A673 (cell line): ENCODE results near the gene SLC26A5. TPM values are rescaled to one million over a fixed set of nuclear protein-coding genes. Genes with fewer than 3 reads are reported as not detected.

Experiments
- BruUV-seq: library from RNA; stranded (reverse); fragments of 400-500 nt; replicated peaks from 2 replicates; lab custom pipeline; 2021; lab: Mats Ljungman, UMichigan
- CTCF ChIA-PET: fragments of 300-600 bp; sonication (Branson Sonifier 250); formaldehyde crosslinking; loops from one replicate; lab custom pipeline; 2022; ENCODE audit warnings: antibody characterized with exemption; lab: Charles Lee
- POLR2A ChIA-PET: fragments of 300-600 bp; sonication (Branson Sonifier 250); formaldehyde crosslinking; loops from one replicate; lab custom pipeline; 2022; ENCODE audit warnings: antibody characterized with exemption; ENCODE audit not compliant: low non-redundant PET; lab: Charles Lee
- DNase-seq: peaks from one replicate; pipeline ENCODE4 v3.0.0-alpha.2; 2015; ENCODE audit warnings: low spot score
- H3K27ac ChIP-seq: fragments of 200-600 bp; sonication (generic); 2 replicates; pipeline ENCODE4 v1.5.1; 2016; ENCODE audit warnings: mixed run types, low read depth, mild to moderate bottlenecking, mixed read lengths, antibody characterized with exemption, low read length; ENCODE audit not compliant: poor library complexity, severe bottlenecking
- H3K27me3 ChIP-seq: fragments of 200-600 bp; sonication (generic); replicated peaks from 2 replicates; pipeline ENCODE4 v1.6.1; 2017; ENCODE audit warnings: mixed run types, low read depth, mild to moderate bottlenecking, mixed read lengths, antibody characterized with exemption, low read length; ENCODE audit not compliant: insufficient read depth, poor library complexity
- H3K36me3 ChIP-seq: fragments of 200-600 bp; sonication (generic); 2 replicates; pipeline ENCODE4 v1.6.1; 2016; ENCODE audit warnings: mixed run types, mild to moderate bottlenecking, mixed read lengths, antibody characterized with exemption, low read length; ENCODE audit not compliant: insufficient read depth, poor library complexity, severe bottlenecking
- H3K4me1 ChIP-seq: fragments of 200-600 bp; sonication (generic); 2 replicates; pipeline ENCODE4 v1.6.1; 2017; ENCODE audit warnings: mixed run types, mild to moderate bottlenecking, mixed read lengths, antibody characterized with exemption, low read length; ENCODE audit not compliant: insufficient read depth, poor library complexity, severe bottlenecking
- H3K4me3 ChIP-seq: fragments of 200-600 bp; sonication (generic); 2 replicates; pipeline ENCODE4 v1.5.1; 2016; ENCODE audit warnings: low read depth, mixed run types, mild to moderate bottlenecking, mixed read lengths, low read length; ENCODE audit not compliant: poor library complexity, severe bottlenecking
- H3K9me3 ChIP-seq: fragments of 200-600 bp; sonication (generic); 2 replicates; pipeline ENCODE4 v1.6.1; 2016; ENCODE audit warnings: mixed run types, low read depth, mild to moderate bottlenecking, mixed read lengths, antibody characterized with exemption, low read length; ENCODE audit not compliant: poor library complexity, severe bottlenecking
- EZH2 ChIP-seq: fragments of 200-600 bp; sonication (generic); IDR thresholded peaks from 2 replicates; pipeline ENCODE4 v1.6.1; 2017; ENCODE audit warnings: borderline replicate concordance, low read depth, mild to moderate bottlenecking, mixed read lengths, antibody characterized with exemption, low read length; ENCODE audit not compliant: poor library complexity, severe bottlenecking
- intact Hi-C: fragments of 100-400 bp; cut with micrococcal nuclease; formaldehyde crosslinking; loops from one replicate; pipeline ENCODE4 v1.10.0; 2022; ENCODE audit not compliant: unreplicated experiment
- total RNA-seq: library from RNA; stranded (reverse); gene quantifications from 2 replicates; pipeline ENCODE4 v1.2.3, GENCODE V29; 2021
- TF ChIP-seq, protein P1 (sequence below): fragments of 300-800, 200-600 bp; sonication (generic); conservative IDR thresholded peaks from 2 replicates; pipeline ENCODE4 v1.5.1; 2017; ENCODE audit warnings: low read depth, mild to moderate bottlenecking, antibody characterized with exemption, low read length, moderate library complexity, mixed read lengths

SLC26A5 gene
- total RNA-seq, 1 experiment from 2014 or later = not detected

DNA sequence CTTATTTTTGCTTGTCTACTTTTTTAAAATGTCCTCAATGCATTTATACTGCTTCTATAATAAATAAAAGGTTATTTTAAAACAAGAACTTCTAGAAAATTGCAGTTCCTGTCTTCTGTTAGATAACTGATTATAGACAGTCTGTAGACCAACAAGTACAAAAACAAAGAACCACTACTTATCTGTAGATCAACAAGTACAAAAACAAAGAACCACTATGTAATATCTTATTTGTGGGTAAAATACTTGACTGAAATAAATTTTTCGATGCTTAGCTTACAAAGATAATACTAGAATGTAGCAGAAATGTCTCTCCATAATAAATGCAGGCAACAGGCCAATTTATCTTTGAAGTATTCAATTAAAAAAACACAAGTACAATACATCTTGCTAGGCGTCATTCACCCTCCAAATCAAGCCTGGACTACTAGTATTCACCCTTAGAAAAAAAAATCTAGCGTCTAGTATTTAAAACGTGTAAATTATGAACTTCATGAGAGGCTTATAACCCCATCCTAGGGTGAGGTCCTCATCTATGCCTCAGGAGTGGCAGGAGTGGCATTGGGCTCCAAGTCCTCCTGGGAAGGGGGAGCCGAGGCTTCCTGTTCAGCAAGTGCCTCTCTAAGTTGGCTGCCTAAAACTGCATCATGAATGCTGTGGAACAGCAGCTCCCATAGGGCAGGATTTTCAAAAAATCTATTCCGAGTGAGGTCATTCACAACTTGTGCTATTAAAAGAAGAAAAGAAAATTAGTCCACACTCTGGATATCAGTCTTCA is 72.0 kb downstream of the SLC26A5 start:
- CTCF ChIA-PET = no interaction called here
- no peak for DNase-seq
- Histone ChIP-seq H3K4me1 (no peaks in the 10 kb centered on the region), H3K36me3 (peaks cover 5% of the 10 kb centered on the region), H3K27ac (no peak overlapping the region), H3K9me3 (no peaks in the 10 kb centered on the region), H3K27me3 (peaks cover 9% of the 10 kb centered on the region), H3K4me3 (no peak overlapping the region)
- intact Hi-C loops = no loop called here
- POLR2A ChIA-PET = no interaction called here
- no TSS peak for BruUV-seq
- TF ChIP-seq EZH2 = no peak

DNA sequence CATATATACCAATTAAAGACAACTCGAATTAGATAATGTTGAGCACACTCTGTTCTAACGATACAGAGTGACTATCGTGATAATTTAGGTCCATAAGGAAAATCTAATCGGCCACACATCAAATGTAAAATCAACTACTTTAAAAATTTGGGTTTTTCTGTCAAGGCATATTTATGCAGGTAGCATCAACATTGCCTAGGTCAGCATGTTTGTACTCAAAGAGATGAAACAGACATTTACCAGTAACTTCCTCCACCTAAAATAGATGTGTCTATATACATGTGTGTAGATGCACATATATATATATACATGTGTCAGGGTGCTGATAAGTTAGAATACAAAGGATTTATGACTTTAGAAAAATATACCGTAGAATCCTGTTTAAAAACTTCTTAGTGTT is 76.6 kb downstream of the SLC26A5 start:
- no peak overlapping the region for H3K27ac ChIP-seq
- POLR2A ChIA-PET = no interaction called here
- no peaks in the 10 kb centered on the region for H3K9me3 ChIP-seq
- H3K27me3 ChIP-seq = no peaks in the 10 kb centered on the region
- CTCF ChIA-PET = no interaction called here
- H3K4me3 ChIP-seq = no peak overlapping the region
- no peaks in the 10 kb centered on the region for H3K4me1 ChIP-seq
- TF ChIP-seq, protein P1, sequence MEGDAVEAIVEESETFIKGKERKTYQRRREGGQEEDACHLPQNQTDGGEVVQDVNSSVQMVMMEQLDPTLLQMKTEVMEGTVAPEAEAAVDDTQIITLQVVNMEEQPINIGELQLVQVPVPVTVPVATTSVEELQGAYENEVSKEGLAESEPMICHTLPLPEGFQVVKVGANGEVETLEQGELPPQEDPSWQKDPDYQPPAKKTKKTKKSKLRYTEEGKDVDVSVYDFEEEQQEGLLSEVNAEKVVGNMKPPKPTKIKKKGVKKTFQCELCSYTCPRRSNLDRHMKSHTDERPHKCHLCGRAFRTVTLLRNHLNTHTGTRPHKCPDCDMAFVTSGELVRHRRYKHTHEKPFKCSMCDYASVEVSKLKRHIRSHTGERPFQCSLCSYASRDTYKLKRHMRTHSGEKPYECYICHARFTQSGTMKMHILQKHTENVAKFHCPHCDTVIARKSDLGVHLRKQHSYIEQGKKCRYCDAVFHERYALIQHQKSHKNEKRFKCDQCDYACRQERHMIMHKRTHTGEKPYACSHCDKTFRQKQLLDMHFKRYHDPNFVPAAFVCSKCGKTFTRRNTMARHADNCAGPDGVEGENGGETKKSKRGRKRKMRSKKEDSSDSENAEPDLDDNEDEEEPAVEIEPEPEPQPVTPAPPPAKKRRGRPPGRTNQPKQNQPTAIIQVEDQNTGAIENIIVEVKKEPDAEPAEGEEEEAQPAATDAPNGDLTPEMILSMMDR = no peak
- no peak for TF ChIP-seq EZH2
- intact Hi-C loops = no loop called here
- peaks cover 48% of the 10 kb centered on the region for H3K36me3 ChIP-seq
- DNase-seq = no peak
- BruUV-seq = no TSS peak

GRCh38 chr7:103349805-103350204 is 96.2 kb downstream of the SLC26A5 start:
- Histone ChIP-seq H3K36me3 (peaks cover 30% of the 10 kb centered on the region), H3K27ac (no peak overlapping the region), H3K4me1 (peaks cover 35% of the 10 kb centered on the region), H3K27me3 (no peaks in the 10 kb centered on the region), H3K9me3 (no peaks in the 10 kb centered on the region), H3K4me3 (peak overlapping the region; percentile 75)
- intact Hi-C loops = no loop called here
- TF ChIP-seq EZH2 = no peak
- TF ChIP-seq, protein P1 = no peak
- ChIA-PET POLR2A (interaction anchor here (0.7 kb wide), 1 partner anchor 8 kb away, joined by 4 read pairs; no protein-coding TSS in a partner anchor), CTCF (no interaction called here)
- DNase-seq = no peak
- BruUV-seq = no TSS peak

DNA sequence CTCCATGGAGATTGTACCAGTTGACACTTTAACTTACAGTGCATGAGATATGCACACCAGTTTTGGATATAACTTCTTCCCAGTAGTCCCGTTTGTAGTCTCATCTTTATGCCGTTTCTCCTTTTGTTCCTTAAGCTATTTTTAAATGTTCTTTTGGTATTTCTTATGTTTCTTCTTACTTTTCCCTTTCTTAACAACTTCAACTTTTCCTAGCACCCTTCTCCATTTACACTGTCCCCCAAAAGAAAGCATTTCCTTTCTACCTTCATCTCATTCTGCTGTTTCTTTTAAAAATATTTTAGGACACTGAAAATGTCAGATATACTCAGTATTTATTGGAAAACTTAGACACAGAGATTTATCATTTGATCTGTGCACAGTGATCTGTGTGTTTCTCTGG is 97.0 kb downstream of the SLC26A5 start:
- no peak for DNase-seq
- no peak for TF ChIP-seq EZH2
- TF ChIP-seq, protein P1 = no peak
- intact Hi-C loops = no loop called here
- Histone ChIP-seq H3K9me3 (no peaks in the 10 kb centered on the region), H3K36me3 (peaks cover 22% of the 10 kb centered on the region), H3K27ac (no peak overlapping the region), H3K4me1 (peaks cover 35% of the 10 kb centered on the region), H3K27me3 (no peaks in the 10 kb centered on the region), H3K4me3 (peak overlapping the region; percentile 75)
- BruUV-seq = no TSS peak
- POLR2A ChIA-PET = no interaction called here
- CTCF ChIA-PET = no interaction called here
